Epithelial cell of esophagus (primary cell): Measurements from ENCODE around the gene ZNF688.
"Not testable (repeated sequence)": the region's sequence is repeated elsewhere in the genome, so short reads cannot be mapped to it uniquely, and the experiment has no call there.

Experiments used
- DNase-seq: peaks from one replicate; pipeline ENCODE4 v3.0.0; 2010; ENCODE audit warnings: low read depth
- H3K4me3 ChIP-seq: 2 replicates; pipeline ENCODE4 v1.5.1; 2011; ENCODE audit warnings: mild to moderate bottlenecking, low read length, control low read depth
- TF ChIP-seq, protein P1 (sequence below): IDR thresholded peaks from 2 replicates; pipeline ENCODE4 v1.5.1; 2011; ENCODE audit warnings: low read depth, mild to moderate bottlenecking, low read length, control low read depth, inconsistent platforms; ENCODE audit not compliant: insufficient read depth; ENCODE audit errors: missing control alignments

The ZNF688 gene

DNA sequence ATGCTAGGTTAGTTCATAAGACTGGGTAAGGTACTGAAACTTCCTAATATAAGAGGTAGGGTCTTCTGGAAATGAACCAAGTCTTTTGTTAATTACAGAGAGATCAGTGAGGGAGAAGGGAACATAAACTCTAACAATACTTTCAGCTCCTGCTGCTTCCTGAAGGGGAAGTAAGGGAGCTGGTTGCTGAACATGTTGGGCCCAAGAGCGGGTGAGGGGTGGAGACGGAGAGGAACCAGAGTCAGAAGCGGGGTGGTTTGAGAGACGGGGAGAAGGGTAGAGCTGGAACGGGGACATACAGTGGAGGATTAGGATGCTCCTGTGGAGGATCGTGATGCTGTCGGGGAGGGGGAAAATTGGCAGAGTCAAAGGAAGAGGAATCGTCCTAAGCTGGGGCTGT lies 25.4 kb downstream of the ZNF688 start:
- TF ChIP-seq, protein P1, sequence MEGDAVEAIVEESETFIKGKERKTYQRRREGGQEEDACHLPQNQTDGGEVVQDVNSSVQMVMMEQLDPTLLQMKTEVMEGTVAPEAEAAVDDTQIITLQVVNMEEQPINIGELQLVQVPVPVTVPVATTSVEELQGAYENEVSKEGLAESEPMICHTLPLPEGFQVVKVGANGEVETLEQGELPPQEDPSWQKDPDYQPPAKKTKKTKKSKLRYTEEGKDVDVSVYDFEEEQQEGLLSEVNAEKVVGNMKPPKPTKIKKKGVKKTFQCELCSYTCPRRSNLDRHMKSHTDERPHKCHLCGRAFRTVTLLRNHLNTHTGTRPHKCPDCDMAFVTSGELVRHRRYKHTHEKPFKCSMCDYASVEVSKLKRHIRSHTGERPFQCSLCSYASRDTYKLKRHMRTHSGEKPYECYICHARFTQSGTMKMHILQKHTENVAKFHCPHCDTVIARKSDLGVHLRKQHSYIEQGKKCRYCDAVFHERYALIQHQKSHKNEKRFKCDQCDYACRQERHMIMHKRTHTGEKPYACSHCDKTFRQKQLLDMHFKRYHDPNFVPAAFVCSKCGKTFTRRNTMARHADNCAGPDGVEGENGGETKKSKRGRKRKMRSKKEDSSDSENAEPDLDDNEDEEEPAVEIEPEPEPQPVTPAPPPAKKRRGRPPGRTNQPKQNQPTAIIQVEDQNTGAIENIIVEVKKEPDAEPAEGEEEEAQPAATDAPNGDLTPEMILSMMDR = no peak
- DNase-seq = no peak
- H3K4me3 ChIP-seq = no peak overlapping the region

DNA sequence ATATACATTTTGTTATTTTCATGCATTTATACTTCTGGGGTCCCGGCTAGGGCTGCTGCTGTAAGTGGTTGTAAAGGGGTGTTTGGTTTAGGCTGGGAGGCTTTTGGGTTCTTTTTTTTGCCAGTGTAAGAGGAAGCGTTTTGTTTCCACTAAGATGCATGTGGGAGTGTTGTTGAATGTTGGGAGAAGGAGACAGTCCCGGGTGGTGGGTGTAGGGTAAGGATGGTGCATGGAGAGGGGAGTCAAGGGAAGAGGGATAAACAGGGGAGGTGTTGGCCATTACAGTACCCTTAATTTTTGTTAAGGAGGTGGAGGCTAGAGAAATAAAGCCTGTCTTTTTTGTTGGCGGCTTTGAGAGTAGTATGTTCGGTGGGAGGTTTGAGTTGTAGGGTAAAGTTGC lies 28.4 kb downstream of the ZNF688 start:
- H3K4me3 ChIP-seq = no peak overlapping the region
- DNase-seq = no peak
- TF ChIP-seq, protein P1 = no peak

DNA sequence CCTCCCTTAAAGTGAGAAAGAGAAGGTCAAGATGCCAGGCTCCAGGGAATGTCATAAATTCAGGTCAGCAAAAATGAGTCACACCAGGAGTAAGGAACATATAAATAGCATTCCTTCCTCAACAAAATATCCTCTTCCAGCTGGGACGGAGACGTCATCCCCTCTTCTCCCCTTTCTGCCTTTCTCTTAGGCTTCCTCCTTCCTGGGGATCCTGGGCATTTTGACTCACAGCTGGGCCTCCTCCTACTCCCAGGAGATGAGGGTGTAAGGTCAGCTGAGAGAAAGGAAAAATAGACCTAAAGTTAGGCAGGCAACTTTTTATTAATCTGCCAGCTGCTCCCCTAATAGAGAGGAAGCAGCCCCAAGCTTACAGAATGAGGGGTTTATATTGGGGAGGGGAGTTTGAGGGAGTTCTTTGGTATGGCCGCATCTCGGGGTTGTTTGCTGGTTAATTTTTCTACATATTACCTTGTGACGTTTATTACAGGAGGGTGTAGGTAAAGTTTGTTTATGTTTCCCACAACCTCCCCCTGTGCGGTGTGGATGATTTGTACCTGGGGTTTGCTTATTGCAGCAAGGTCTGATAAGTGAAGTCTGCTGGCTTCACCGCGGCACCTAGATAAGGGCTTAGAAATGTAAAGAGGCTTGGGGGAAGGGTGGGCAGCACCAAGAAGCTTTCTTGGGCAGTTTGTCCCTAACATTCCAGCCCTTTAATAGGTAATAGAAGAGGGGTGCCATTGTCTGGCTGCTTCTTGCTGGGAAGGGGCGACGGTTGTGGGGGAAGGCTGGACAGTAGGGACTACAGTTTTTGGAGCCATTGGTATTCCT lies 29.8 kb downstream of the ZNF688 start:
- H3K4me3 ChIP-seq = no peak overlapping the region
- DNase-seq = no peak
- TF ChIP-seq, protein P1 = no peak

GRCh38 chr16:30540916-30541464 lies 30.5 kb downstream of the ZNF688 start:
- DNase-seq, H3K4me3 ChIP-seq: not testable (repeated sequence)

DNA sequence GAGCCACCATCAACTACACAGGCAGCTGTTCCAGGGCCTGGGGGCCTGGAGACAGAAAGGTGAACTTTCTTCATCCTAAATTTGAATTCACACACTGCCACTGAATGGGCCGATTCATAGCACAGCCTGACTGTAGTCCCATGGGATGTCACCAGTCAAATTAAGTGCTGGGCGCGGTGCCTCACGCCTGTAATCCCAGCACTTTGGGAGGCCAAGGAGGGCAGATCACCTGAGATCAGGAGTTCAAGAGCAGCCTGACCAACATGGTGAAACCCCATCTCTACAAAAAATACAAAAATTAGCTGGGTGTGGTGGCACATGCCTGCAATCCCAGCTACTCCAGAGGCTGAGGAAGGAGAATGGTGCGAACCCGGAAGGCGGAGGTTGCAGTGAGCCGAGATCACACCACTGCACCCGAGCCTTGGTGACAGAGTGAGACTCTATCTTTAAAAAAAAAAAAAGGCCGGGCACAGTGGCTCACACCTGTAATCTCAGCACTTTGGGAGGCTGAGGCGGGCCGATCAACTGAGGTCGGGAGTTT lies 31.5 kb downstream of the ZNF688 start:
- H3K4me3 ChIP-seq, DNase-seq: not testable (repeated sequence)

DNA sequence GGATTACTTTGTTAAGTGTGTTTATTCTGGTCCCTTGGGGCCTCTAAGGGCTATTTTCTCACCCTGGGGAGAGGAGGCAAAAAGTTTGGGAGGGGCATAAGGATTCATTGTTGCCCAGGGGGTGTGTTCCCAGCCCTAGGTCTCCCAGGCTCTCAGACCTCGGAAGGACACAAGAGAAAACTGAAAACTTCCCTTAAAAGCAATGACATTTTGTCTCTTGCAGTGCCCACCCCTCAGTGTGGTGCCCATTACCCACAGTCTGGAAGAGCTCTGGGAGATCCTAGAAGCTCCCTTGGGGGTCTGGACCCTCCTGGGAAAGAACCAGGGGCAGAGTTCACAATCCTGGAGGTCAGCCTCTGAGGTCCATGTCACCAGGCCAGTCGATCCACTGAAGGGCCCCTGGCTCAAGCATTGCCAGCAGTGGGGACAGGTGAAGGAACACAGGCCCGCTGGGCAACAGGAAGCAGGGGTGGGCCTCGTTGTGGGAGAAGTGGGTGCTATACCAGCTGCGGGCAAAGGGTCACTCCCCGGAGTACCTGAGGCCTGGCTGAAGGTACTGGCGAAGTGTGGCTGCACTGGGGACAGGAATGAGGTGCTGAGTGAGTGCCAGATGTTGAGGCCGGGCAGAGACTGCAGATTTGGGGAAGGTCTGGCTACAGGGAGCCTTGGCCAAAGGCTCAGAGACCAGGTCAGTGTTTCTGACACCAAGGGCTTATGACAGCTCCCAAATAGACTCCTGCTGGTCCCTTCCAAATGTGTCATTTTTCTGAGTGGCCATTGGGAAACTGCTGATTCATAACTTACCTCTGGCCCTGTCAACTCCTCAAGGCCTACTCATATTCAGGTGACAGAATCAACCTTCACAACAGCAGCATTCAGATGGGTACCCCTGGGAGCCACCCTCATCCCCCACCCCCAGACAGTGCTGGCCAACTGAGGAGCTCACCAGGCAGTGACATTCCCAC lies 32.2 kb downstream of the ZNF688 start:
- TF ChIP-seq, protein P1 = no peak
- no peak for DNase-seq
- no peak overlapping the region for H3K4me3 ChIP-seq

DNA sequence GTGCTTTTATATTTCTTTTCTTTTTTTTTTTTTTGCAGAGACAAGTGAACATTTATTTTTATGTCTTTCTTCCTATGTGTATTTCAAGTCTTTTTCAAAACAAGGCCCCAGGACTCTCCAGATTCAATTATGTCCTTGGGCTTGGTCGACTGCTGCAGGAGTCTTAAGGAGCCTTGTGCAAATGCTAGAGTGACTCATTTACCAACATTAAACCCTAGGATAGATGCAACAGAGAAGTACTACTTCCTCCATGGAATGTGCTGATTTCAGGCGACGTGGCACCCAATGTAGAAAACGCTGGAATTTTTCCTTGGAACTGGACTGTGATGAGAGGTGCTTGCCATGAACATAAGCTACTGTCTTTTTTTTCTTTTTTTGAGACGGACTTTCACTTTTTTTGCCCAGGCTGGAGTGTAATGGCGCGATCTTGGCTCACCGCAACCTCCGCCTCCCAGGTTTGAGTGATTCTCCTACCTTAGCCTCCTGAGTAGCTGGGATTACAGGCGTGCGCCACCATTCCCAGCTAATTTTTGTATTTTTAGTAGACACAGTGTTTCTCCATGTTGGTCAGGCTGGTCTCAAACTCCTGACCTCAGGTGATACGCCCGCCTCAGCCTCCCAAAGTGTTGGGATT lies 35.0 kb downstream of the ZNF688 start:
- H3K4me3 ChIP-seq = peak overlapping the region; percentile 94
- DNase-seq = peak; percentile 45

- peak overlapping the region; percentile 94 for H3K4me3 ChIP-seq
- peak; percentile 87 for DNase-seq
- TF ChIP-seq, protein P1 = peak; percentile 87
Measured at GRCh38 chr16:30535777-30536190, 35.7 kb downstream of the ZNF688 start.
